HG03439 (cell line): Measurements from ENCODE around the gene GATC.
A peak's percentile ranks its signal among the peaks of the same experiment; 100 is the strongest.
"Not testable (repeated sequence)": the region's sequence is repeated elsewhere in the genome, so short reads cannot be mapped to it uniquely, and the experiment has no call there.

Source experiments
- ATAC-seq: cut with Tn5 transposase; IDR thresholded peaks from one replicate; pipeline ENCODE4 v1.9.1; 2021; ENCODE audit warnings: mild to moderate bottlenecking, moderate library complexity; ENCODE audit not compliant: unreplicated experiment

Gene GATC

DNA sequence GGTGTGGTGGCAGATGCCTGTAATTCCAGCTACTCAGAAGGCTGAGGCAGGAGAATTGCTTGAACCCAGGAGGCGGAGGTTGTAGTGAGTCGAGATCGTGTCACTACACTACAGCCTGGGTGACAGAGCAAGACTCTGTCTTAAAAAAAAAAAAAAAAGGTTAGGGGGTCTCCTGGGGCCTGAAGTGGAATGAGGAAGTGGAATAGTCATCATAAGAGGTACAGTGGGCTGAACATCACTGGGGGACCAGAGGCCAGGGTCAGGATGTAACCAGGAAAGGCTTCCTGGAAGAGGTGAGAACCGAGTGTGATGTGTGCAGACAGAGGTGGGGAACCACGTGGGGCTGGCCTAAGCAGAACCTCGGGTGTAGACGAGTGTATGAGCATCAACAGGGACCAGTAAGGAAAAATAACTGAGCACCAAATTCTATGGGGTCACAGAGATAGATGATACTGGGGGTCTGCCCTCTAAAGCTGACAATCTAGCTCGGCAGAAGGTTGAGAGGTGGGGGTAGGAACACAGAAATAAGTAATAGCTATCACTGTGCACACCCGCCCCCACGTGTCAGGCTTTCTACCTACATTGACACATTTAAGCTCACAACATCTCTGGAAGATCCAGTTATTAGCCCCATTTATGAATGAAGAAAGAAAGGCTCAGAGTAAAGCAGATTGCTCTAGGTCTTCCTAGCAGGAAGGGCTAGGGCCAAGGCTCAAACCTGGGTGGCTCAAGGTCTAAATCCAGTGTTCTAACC is 13.3 kb upstream of the GATC start:
- no peak for ATAC-seq

- ATAC-seq = peak; percentile 94
Observed at GRCh38 chr12:120437735-120438494, 8.3 kb upstream of the GATC start, which contains the start of gene COX6A1. TSS of gene COX6A1 (plus strand) at chr12:120438113. CDS start at chr12:120438127, 14 bp downstream.

DNA sequence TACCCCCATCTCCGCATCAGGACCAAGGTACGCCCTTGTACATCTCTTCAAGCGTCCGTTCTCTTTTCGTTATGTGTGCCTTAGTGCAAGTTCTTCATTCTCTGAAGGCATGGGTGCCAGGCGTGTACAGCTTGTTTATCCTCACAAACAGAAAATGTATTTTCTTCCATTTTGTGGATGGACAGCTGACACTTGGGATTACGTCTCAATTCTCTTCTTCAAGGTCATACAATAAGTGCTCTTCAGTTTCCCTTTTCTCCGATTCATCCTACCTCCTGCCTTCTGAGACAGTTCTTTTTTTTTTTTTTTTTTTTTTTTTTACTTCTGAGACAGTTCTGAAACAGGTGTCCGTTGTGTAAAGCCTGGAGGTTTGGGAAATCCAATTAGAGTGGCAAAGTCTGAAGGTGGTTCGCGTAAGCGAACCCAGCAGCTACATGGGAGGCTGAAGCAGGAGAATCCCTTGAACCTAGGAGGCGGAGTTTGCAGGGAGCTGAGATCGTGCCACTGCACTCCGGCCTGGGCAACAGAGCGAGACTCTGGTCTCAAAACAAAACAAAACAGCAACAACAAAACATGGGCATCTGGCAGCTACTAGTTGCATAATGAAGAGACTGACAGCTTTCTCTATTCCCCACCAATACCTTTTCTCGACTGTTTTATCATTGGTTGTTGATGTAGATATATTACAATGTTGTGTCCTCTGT is 7.6 kb upstream of the GATC start:
- ATAC-seq = no peak

DNA sequence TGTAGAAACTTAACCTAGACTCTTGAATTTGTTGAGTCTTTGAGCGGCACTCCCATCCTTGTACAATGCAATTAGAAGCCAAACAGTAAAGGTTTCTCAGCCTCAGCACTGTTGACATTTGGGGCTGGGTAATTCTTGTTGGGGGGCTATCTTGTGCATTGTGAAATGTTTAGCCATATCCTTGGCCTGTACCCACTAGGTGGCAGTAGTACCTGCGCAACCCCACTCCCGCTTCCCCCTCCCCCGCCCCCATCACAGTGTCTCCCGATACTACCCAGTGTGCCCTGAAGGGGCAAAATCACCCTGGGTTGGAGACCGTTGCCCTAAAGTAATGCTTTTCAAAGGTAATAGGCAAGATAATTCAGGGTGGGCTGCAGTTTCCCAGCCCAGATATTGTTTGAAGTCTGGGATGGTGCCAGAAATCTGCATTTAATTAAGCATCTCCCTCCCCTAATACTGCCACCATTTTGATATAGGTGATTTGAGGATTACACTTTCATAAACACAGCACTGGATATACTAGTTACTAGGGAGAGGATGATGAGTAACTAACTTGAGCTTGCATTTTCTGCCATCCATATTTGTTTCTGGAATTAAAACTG is 6.5 kb upstream of the GATC start:
- ATAC-seq = no peak

DNA sequence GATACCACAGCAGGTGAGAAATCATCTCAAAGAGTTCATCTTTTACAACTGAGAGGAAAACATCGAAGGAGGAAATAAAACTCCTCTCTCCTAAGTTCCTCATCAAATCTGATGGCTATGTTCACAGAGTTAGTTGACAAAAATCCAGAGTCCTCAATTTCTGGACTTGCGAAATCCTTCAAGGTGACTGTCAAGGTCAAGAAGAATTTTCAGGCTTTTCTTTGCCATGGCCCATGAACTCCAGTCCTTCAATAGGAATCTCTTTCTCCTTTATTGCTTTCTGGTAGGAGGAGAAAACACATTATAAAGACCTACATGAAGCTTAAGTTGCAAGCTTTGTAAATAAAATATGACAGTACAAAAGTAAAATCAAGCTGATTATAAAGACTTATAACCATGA is 1.6 kb upstream of the GATC start:
- ATAC-seq = no peak

- not testable (repeated sequence) for ATAC-seq
Observed at GRCh38 chr12:120446844-120447178, 567 bp downstream of the GATC start.

DNA sequence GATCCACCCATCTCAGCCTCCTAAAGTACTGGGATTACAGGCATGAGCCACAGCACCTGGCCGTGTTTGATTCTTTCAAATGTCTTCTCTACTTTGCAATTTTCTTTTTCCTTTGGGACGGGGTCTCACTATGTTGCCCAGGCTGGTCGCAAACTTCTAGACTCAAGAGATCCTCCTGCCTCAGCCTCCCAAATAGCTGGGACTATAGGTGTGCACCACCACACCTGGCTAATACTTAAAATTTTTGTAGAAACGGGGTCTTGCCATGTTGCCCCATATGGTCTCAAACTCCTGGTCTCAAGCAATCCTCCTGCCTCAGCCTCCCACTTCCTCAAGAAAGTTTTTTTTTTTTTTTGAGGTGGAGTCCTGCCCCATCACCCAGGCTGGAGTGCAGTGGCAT is 1.7 kb downstream of the GATC start:
- no peak for ATAC-seq

GRCh38 chr12:120452524-120452923 is 6.3 kb downstream of the GATC start:
- ATAC-seq = not testable (repeated sequence)

- no peak for ATAC-seq
Observed at GRCh38 chr12:120453060-120453750, 7.0 kb downstream of the GATC start.

DNA sequence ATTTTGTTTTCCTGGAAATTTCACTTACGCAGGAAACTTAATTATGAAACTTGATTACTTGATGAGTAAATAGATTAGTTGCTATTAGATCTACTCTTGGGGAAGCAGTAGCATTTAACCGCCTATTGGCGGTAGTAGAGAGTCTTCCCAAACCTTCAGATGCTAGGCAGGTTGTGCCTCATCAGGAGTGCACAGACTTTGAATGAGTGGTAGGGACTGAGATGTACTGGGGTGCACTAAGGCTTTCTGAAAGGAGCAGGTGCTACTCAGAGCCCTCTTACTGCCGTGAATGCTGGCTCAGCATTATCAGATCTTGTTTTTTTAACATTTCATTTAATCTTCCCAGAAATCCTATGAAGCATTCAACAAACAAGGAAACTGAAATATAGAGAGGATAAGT is 7.7 kb downstream of the GATC start:
- no peak for ATAC-seq

- no peak for ATAC-seq
Observed at GRCh38 chr12:120455302-120455701, 9.1 kb downstream of the GATC start.

DNA sequence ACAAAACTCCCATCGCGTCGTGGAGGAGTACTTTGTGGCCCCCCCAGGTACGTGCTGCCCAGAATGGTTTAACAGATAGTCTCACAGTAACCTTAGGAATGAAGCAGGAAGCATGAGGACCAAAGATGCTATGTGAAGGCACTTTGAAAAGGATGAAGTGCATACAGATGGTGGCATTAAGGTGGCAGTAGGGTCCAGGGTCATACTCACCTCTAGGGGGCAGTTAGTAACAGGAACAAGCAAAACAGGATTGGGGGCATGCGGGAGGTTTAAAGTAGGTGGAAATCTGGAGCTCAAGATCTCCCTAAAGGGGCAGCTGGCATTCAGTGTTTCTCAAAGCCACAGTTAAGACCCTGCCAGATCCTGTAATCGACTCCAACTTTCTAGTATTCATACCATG is 10.9 kb downstream of the GATC start:
- ATAC-seq = no peak

GRCh38 chr12:120460157-120460556 is 13.9 kb downstream of the GATC start:
- no peak for ATAC-seq

DNA sequence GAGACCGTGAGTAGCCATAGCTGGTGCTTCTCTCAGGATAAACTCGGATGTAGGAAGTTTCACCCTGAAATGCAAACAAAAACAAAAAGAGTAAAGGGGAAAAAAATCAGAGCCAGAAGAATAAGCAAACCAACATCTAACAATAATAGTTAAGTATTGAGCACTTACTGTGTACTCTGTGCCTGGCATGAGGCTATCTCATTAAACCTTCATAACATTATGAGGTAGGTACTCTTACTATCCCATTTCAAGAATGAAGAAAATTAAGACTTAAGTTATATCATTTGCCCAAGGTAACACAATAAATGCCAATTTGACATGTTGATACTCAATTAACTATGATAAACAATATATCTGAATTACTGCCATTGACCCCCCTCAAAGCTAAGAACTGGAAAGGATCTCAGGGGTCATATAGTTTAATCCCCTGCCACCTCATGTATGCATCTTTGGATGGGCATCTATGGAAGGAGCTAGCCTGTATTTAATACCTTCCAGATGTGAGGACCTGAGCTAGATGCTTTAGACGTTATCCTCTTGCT is 15.9 kb downstream of the GATC start:
- ATAC-seq = no peak

- no peak for ATAC-seq
Observed at GRCh38 chr12:120463712-120464111, 17.5 kb downstream of the GATC start.

DNA sequence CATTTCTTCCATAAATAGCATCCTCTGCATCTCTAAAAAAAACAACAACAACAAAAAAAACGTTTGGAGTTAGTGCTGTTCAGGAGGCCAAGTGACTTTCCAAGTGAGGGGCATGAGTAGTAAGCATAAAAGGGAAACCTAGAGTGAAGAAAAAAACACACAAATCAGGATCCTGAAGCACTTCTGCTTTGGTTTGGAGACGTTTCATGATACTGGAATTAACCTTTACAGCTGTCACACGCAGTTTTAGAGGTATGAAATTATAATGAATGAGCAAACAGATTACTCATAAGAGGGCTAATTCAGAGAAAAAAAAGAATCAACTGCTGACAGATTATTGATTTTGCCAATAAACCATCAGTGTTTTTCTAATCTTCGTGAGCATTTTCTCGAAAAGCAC is 19.5 kb downstream of the GATC start:
- ATAC-seq = no peak

GRCh38 chr12:120466560-120467315 is 20.5 kb downstream of the GATC start:
- no peak for ATAC-seq

DNA sequence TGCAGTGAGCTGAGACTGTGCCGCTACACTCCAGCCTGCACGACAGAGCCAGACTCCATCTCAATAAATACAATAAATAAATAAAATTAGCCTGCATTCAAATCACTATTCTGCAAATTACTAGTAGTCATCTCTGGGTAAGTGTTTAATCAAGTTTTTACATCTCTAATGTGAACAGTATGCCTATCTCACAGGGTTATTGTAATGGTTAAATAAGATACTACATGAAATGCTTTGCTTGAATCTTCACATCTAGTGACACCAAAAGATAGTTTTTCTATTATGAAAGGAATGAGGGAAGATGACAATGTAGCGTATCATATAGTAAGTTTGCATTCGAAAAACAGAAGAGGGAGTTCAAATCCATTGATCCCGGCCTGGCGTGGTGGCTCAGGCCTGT is 21.2 kb downstream of the GATC start:
- no peak for ATAC-seq

- peak; percentile 14 for ATAC-seq
Observed at GRCh38 chr12:120468325-120468820, 22.1 kb downstream of the GATC start.
